ENCODE results near the gene RPS6KA2.

RPS6KA2 gene

GRCh38 chr6:166554316-166554715, 72.7 kb downstream of the RPS6KA2 start:
- in situ Hi-C loops (cut with MboI; ENCODE audit: low pct_unique_long_range_greater_than_20kb, low sequenced_read_pairs, unreplicated experiment), result no loop called here
- no peak for DNase-seq (ENCODE audit: low spot score)

GRCh38 chr6:166553563-166554271, 73.3 kb downstream of the RPS6KA2 start:
- no peak for DNase-seq (ENCODE audit: low spot score)
- in situ Hi-C loops (cut with MboI; ENCODE audit: low pct_unique_long_range_greater_than_20kb, low sequenced_read_pairs, unreplicated experiment), result no loop called here
- TF ChIP-seq CTCF (IDR thresholded peaks at IDR 0.05; ENCODE audit: extremely low read depth, insufficient read depth, missing control alignments), result no peak

More at GRCh38 chr6:166554316-166554715, 72.7 kb downstream of the RPS6KA2 start:
- TF ChIP-seq CTCF (IDR thresholded peaks at IDR 0.05; ENCODE audit: extremely low read depth, insufficient read depth, missing control alignments), result no peak

- TF ChIP-seq CTCF (IDR thresholded peaks at IDR 0.05; ENCODE audit: extremely low read depth, insufficient read depth, missing control alignments), result no peak
- DNase-seq (ENCODE audit: low spot score), result no peak
- in situ Hi-C loops (cut with MboI; ENCODE audit: low pct_unique_long_range_greater_than_20kb, low sequenced_read_pairs, unreplicated experiment), result no loop called here
These were observed 74.5 kb downstream of the RPS6KA2 start for GRCh38 chr6:166552600-166552999.

GRCh38 chr6:166551754-166552495, 75.1 kb downstream of the RPS6KA2 start:
- in situ Hi-C loops (cut with MboI; ENCODE audit: low pct_unique_long_range_greater_than_20kb, low sequenced_read_pairs, unreplicated experiment), result no loop called here
- no peak for TF ChIP-seq CTCF (IDR thresholded peaks at IDR 0.05; ENCODE audit: extremely low read depth, insufficient read depth, missing control alignments)
- no peak for DNase-seq (ENCODE audit: low spot score)

- no peak for DNase-seq (ENCODE audit: low spot score)
- in situ Hi-C loops (cut with MboI; ENCODE audit: low pct_unique_long_range_greater_than_20kb, low sequenced_read_pairs, unreplicated experiment), result no loop called here
- TF ChIP-seq CTCF (IDR thresholded peaks at IDR 0.05; ENCODE audit: extremely low read depth, insufficient read depth, missing control alignments), result no peak
These were observed 80.4 kb downstream of the RPS6KA2 start for GRCh38 chr6:166546653-166547052.

- in situ Hi-C loops (cut with MboI; ENCODE audit: low pct_unique_long_range_greater_than_20kb, low sequenced_read_pairs, unreplicated experiment), result no loop called here
- DNase-seq (ENCODE audit: low spot score), result no peak
- TF ChIP-seq CTCF (IDR thresholded peaks at IDR 0.05; ENCODE audit: extremely low read depth, insufficient read depth, missing control alignments), result no peak
These were observed 81.7 kb downstream of the RPS6KA2 start for GRCh38 chr6:166545156-166546034.

Measured in GM13977 (cell line).